HG03565 (cell line): ENCODE measurements around the gene KRTAP29-1.

ENCODE experiments used
- ATAC-seq: cut with Tn5 transposase; IDR thresholded peaks from one replicate; pipeline ENCODE4 v1.9.1; 2021; ENCODE audit warnings: mild to moderate bottlenecking, moderate library complexity; ENCODE audit not compliant: unreplicated experiment

Gene KRTAP29-1

GRCh38 chr17:41329279-41329948, 26.8 kb upstream of the KRTAP29-1 start:
- no peak for ATAC-seq

DNA sequence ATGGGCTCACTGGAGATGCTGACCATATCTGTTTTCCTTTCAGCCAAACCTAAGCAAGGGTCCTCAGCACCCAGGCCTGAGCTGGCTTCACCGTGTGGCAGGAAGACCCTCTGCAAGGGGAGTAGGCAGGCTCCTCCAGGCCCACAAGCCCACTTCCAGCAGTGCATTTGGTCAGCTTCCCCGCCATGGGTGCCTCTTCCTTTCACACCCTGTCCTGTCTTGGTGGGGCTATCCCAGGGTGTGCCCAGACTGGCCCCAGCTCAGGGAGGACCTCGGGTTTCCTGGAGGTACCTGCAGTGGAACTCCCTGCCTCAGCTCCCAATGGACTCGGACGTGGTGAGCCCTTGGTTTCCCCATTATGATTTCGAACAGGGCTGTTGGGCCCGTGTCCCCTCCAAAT, 25.6 kb upstream of the KRTAP29-1 start:
- ATAC-seq, result no peak

DNA sequence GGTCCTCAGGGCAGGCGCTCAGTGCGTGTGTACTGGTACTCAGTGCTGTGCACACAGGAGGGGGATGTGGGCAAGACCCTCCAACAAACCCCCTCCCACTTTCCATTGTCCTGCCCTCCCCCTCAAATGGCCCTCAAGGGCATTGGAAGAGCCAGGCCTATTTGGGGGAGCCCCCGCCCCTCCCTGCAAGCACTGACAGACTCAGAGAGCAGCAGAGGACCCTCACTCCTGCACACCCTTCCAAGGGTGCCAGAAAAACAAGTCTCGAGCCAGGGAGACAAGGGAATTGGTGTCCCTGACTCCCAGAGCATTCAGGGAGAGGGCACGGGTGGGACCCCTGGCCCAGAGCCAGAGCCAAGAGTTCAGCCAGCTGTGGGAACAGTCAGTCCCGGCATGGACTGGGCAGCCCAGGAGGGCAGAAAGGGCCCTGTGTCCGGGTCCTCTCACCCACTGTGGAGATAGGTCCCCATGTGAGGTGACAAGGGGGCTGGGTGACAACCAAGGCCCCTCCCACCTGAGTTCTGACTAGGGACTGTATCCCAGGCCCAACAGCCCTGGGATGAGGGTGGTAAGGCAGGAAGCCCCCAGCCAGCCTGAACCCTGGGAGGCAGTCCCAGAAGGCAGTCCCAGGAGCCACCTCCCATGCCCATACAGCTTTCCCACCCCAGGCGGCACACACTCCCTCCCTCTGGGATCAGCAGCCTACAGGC, 24.9 kb upstream of the KRTAP29-1 start:
- ATAC-seq, result no peak

- ATAC-seq, result no peak
Observed at GRCh38 chr17:41326173-41327145, 23.8 kb upstream of the KRTAP29-1 start.

DNA sequence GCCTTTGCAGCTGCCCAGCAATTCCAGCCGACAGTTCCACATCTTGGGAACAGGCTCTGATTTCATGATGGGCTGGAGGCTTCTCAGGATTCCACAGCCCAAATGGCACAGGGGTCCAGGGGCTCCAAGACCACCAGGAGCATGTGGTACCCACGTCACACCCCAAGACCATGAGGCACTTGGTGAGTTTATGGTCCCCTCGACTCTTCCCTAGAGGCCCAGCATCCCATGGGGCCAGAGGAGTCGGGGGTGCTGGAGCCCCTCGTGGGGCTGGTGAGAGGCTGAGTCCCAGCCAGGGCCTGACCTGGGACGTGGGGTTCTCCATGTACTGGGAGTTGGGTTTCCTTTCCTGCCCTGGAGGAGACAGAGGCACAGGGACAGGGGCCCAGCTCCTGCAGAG, 23.0 kb upstream of the KRTAP29-1 start:
- no peak for ATAC-seq

DNA sequence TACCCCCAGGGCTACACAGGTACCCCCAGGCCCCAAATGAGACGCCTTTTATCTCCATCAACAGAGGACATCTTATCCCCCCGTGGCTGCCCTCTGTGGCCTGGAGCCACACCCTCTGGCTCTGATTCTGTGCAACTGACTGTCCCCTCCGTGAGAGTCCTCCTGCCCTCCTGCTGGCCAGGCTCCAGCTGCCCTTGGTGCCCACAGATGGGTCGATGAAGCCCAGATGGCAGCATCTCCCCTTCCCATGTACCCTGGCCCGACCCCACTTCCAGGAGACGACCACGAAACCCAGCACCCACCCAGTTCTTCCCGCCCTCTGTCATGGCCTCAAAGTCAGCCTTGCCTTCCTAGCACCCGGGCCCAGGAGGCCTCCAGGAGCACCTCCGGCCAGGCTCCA, 22.5 kb upstream of the KRTAP29-1 start:
- no peak for ATAC-seq

DNA sequence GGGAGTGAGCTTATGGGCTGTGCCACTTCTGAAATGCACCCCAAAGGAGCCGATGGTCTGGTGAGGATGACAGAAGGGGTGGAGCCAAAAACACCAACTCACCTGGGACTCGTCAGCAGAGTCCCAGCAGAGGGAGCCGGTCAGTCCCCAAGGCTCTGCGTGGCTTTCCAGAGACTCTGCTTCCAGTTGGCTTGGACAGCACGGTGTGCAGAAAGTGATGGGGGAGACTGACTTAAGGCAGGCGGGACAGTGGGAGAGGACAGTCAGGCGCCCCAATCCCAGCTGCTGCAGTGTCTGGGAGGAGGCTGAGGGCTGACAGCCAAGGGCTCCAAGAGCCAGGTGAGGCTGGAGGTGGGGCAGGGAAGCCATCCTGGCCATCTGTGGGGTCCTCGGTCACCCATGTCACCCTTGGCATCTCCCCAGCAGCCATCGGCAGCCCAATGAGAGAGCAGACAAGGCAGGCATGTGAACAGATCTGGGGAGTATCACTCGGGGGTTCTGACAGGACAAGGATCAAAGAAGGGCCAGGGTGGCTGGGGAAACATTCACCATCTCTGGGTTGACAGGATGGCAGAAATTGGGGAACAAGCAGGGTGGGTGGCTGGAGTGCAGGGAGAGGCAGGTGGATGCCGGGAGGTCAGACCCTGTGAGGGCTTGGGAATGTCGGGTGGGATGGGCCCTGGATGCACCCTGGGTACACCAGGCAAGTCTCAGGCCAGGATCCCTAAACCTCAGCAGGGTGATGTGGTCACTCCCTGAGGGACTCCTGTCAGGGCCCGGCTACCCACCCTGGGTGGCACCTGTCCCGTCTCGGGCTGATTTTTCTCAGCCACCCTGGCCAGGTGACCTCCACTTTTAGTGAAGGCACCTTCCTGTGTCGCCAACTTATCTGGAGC, 21.8 kb upstream of the KRTAP29-1 start:
- ATAC-seq, result no peak

DNA sequence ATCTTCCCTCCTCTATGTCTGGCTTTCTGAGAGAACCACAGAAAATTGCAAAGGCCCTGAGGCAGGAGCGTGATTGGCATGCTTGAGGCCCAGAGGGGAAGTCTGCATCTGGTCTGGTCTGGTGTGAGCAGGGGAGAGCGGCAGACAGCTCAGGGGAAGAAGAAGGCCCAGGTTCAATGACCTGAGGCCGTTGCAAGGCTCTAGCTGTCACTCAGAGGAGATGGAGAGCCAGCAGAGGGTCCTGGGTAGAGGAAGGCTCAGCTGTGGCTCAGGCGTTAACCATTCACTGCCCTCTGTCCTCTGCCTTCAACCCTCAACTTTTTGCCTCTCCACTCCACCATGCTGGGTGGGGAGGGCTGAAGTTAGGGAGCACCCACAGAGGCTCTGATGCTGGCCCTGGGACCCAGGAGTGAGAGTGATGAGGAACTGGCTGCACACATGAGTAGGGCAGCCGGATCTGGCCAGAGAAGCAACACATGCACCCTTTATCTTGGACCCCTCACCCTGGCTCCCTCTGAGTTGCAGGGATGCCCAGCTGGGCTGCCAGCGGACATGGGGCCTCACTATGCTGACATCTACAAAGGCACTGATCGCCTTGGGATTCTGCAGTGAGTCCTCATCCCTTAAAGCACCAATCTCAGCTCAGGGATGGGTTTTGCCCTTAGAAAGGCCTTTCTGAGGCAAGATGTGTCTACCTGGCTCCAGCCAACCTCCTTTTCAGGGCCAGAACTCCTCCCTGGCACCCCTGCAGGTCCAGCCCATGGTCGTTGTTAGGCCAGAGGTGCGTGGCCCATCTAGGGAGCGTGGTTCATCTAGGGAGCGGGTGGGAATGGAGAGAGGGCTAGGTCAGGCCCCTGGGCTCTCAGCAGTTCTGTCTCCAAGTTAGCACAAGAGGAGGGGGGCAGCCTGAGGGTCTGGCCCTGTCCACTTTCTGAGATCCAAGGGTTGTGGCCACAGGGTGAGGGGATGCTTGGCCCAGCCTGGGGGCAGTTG, 20.5 kb upstream of the KRTAP29-1 start:
- no peak for ATAC-seq

- no peak for ATAC-seq
Observed at GRCh38 chr17:41322094-41322902, 19.6 kb upstream of the KRTAP29-1 start.

DNA sequence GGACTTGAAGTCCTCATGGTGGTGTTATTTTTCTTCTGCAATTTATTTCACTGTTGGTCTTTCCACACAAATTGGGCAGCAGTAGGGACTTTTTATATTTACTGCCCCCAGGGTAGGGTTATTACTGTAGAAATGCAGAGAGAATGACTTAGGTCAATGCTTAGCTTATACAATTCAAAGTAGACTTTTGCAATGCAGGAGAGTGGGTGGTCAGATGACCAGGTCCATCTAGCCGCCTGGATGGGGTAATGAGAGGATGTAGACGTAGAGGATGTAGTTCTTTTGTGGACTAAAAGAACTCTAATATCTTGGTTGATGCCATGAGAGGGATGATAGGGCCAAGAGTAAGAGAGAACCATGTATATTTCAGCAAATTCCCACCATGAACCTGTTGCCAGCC, 15.6 kb upstream of the KRTAP29-1 start:
- ATAC-seq, result no peak

DNA sequence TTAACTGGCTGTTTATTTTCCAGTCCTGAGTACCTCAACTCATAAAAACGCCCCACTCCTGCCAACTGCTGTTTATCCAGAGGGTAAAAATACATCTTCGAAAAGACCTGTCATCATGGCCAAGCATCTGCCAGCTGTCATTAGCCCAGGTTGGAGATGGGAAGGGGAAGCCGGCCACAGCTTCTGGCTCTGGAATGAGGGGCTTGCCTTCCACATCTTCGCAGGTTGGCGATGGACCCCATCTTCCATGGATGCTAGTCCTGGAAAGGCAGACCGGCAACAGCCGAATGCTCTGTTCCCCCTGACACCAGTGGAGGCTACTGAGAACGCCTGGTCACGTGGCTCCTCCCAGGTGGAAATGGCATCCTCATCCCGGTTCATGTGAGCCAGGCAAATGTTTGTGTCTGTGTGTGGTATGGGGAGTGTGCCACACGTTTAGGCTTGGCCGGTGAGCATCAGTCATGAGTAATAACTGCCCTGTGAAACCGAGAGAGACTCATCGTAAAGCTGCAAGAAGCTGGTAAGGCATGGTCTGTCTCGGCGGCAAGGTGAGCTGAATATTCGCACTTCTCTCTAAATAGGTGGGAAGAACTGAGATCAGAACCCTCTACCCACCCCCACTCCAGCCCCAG, 13.3 kb upstream of the KRTAP29-1 start:
- no peak for ATAC-seq

DNA sequence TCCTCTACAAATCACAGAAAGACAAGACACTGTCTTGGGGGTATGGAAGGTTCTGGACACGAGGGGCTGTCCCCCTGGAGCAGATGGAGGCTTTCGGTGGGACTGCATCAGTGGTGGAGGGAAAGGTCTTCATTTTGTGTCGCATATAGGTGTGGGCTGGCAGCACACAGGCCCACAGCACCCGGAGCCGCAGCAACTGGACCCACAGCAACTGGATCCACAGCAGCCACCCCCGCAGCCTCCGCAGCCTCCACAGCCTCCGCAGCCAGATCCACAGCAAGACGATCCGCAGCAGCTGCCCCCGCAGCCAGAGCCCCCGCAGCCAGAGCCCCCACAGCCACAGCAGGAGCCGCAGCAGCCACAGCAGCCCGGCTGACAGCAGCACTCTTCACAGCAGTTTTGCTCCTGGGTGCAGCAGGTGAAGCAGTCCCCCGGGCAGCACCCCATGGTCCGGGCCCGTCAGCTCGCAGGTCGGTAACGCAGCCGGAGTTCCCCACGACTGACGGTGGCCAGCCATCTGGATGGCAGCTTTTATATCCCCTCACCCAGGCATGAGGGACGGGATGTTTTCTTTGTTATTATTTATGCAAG, 12.6 kb upstream of the KRTAP29-1 start, which contains the start of gene KRTAP17-1:
Gene KRTAP17-1, minus strand, starts transcription at position 507 of the 591 bp plus-strand sequence. Its CDS starts 60 bp downstream, at position 447.
- no peak for ATAC-seq

DNA sequence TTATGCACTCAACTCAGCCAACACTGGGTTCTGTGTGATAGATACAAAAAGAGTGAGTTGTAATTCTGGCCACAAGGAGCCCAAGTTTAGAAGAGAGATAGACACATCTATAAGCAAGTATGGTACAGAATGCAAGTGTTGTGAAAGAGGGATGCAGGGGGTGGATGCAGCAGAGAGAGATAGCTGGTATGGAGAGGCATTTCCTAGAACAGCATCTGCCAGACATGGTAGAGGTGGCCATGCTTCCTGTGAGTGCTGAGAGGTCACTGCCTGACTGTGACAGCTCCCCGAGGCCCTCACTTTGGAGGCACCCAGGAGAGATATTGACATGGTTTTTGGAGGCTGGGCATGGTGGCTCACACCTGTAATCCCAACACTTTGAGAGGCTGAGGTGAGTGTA, 8.5 kb upstream of the KRTAP29-1 start:
- no peak for ATAC-seq

- no peak for ATAC-seq
Observed at GRCh38 chr17:41308918-41309359, 6.3 kb upstream of the KRTAP29-1 start, which contains the start of gene KRTAP16-1. KRTAP16-1 (minus strand) TSS chr17:41309309; CDS start chr17:41309253, 56 bp downstream.

DNA sequence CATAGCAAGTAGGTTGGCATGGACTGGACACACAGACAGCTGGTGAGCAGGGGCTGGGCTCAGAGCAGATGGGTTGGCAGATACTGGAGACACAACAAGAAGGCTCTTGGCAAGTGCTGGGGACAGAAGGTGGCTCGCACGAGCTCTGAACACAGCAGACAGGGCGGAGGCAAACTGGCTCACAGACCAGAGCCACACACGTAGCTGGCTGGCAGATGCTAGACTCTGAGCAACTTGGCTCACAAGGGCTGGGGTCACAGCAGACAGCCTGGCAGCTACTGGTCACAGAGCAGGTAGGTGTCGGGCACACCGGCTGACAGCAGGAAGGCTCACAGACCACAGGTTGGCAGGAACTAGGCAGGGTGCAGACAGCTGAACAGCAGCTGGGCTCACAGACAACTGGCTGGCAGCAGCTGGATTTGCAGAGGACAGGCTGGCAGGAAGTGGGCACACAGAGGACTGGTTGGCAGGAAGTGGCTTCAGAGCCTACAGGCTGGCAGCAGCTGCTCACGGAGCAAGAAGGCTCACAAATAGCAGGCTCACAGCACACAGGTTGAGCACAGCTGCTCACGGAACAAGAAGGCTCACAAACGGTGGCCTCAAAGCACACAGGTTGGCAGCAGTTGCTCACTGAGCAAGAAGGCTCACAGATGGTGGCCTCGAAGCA, 5.7 kb upstream of the KRTAP29-1 start:
- ATAC-seq, result no peak

DNA sequence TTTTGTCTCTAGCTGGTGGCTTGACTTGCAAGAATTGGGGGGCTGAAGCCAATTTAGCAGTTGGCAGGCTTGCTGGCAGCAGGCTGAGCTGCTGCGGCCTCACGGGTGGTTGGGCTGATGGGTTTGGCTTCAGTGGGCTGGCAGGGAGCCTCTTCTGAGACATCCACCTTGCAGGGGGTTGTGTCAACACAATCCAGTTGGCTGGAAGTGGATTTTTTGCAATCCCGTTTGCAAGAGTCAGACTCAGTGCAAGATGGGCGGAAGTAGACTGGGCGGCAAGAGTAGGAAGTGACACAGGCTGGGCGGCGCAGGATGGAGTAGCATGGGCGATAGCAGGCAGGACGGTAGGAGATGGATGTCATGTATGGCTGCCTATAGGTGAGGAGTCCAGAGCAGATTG, 5.0 kb upstream of the KRTAP29-1 start:
- ATAC-seq, result no peak

DNA sequence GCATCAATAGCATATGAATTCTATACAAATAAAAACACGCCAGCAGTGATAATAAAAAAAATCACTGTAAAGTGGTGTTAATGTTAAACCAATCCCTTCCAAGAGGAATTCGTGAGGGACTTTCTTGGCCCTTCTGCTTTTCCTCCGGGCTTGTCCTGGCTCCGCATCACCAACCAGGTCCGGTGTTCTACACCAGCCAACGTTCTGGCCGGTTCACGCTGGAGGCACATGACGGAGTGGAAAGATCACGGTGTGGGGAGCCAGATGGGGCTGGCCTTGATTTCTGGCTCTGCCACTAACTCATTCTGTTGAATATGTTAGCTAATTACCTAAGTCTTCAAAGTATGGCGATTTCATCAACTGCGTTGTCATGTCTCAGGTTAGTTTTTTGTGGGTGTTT, 1.4 kb upstream of the KRTAP29-1 start:
- ATAC-seq, result no peak
